OCI-LY3 (cell line): ENCODE data around the gene PLXNC1.

ENCODE experiments used
- CTCF ChIP-seq: fragments of 200-600, 300-600 bp; sonication (generic); IDR thresholded peaks from 2 replicates; pipeline ENCODE4 v1.5.1; 2014; ENCODE audit warnings: antibody characterized with exemption, low read length, low read depth
- EZH2phosphoT487 ChIP-seq: fragments of 200-600 bp; shearing (Covaris generic); IDR thresholded peaks from 2 replicates; pipeline ENCODE4 v1.6.1; 2018; ENCODE audit warnings: antibody characterized with exemption, mixed run types, low read depth

GRCh38 chr12:94200069-94200468 is 51.7 kb downstream of the PLXNC1 start:
- TF ChIP-seq CTCF = no peak
- TF ChIP-seq EZH2phosphoT487 = no peak
